Gastroesophageal sphincter (tissue), 3 donors: ENCODE measurements around the gene MAOB.

ENCODE experiments used
- CTCF ChIP-seq, 4 experiments: fragments of 200-600 bp in 2 of 4; fragments of 450-650 bp in 2 of 4; sonication (generic) in 1 of 4; IDR thresholded peaks; one replicate each; pipeline ENCODE4 v1.5.1; 2017 to 2019; ENCODE audit warnings: antibody characterized with exemption in 4 of 4, mild to moderate bottlenecking in 2 of 4, moderate library complexity in 2 of 4
- EP300 ChIP-seq: sonication (generic); formaldehyde crosslinking; IDR thresholded peaks from one replicate; pipeline ENCODE4 v1.6.1; 2017; ENCODE audit warnings: antibody characterized with exemption, mild to moderate bottlenecking

GRCh38 chrX:43882294-43882681 lies at the start of gene MAOB:
- TF ChIP-seq CTCF (IDR thresholded peaks at IDR 0.05), result no peak
- TF ChIP-seq EP300, result no peak
